ENCODE results near the gene RAD51B. TPM values are rescaled to one million over a fixed set of nuclear protein-coding genes. Genes with fewer than 3 reads are reported as not detected.

The RAD51B gene
- total RNA-seq, 1 donor from 2014 or later: 28.5 TPM

DNA sequence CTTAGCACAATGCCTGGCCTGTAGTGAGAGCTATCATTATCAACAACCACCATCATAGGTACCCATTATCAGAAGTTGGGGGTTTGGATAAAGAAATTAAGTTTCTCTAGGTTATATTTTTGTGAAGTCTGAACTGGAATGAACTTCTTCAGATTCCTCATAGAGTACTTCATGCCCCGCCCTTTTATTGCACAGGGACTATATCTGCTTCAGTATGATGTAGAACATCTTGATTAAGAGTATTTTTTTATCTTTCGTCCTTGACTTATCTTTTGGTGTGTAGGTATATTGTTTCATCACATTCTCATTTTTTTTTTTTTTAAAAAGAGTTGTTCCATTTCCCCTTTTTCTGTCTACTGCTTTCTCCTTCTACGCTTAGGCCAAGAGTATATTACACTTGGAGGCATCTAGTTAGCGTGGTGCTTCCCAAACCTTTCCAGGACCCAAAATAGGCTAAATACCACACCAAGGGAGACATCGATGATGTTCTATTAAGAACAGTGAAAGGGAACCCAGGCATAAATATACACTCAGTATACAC is 505.8 kb downstream of the RAD51B start:
- Histone ChIP-seq H3K4me1 (no peaks in the 10 kb centered on the region), H3K4me3 (no peak overlapping the region), H3K27me3 (no peaks in the 10 kb centered on the region), H3K36me3 (no peaks in the 10 kb centered on the region), H3K9me3 (no peaks in the 10 kb centered on the region), H3K27ac (no peak overlapping the region)
- TF ChIP-seq POLR2AphosphoS5 (IDR thresholded peaks at IDR 0.05; ENCODE audit: insufficient read depth in 1 of 2, low read depth in 1 of 2) (no peak), POLR2A (IDR thresholded peaks at IDR 0.05) (no peak)
- TF ChIP-seq, protein P1, sequence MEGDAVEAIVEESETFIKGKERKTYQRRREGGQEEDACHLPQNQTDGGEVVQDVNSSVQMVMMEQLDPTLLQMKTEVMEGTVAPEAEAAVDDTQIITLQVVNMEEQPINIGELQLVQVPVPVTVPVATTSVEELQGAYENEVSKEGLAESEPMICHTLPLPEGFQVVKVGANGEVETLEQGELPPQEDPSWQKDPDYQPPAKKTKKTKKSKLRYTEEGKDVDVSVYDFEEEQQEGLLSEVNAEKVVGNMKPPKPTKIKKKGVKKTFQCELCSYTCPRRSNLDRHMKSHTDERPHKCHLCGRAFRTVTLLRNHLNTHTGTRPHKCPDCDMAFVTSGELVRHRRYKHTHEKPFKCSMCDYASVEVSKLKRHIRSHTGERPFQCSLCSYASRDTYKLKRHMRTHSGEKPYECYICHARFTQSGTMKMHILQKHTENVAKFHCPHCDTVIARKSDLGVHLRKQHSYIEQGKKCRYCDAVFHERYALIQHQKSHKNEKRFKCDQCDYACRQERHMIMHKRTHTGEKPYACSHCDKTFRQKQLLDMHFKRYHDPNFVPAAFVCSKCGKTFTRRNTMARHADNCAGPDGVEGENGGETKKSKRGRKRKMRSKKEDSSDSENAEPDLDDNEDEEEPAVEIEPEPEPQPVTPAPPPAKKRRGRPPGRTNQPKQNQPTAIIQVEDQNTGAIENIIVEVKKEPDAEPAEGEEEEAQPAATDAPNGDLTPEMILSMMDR (IDR thresholded peaks at IDR 0.05): no peak
- intact Hi-C loops (cut with DNase I): no loop called here
- no peak for DNase-seq (ENCODE audit: extremely low spot score in 2 of 2)

DNA sequence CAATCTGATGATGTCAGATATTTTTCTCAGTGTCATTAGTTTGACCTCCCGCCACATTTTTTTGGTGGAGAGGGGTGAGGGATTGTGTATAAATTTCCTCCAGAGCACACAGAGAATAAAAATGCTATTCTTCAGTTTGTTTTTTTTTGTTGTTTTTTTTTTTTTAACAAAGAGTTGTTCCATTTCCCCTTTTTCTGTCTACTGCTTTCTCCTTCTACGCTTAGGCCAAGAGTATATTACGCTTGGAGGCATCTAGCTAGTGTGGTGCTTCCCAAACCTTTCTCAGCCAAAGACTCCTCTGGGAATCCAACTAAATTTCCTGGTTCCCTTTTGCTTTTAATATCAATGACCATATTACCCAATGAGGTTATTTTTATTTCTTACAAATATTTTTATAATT is 507.7 kb downstream of the RAD51B start:
- Histone ChIP-seq H3K4me1 (no peaks in the 10 kb centered on the region), H3K4me3 (no peak overlapping the region), H3K36me3 (no peaks in the 10 kb centered on the region), H3K27ac (no peak overlapping the region), H3K27me3 (no peaks in the 10 kb centered on the region), H3K9me3 (no peaks in the 10 kb centered on the region)
- intact Hi-C loops (cut with DNase I): no loop called here
- no peak for DNase-seq (ENCODE audit: extremely low spot score in 2 of 2)
- no peak for TF ChIP-seq POLR2A (IDR thresholded peaks at IDR 0.05)
- no peak for TF ChIP-seq POLR2AphosphoS5 (IDR thresholded peaks at IDR 0.05; ENCODE audit: insufficient read depth in 1 of 2, low read depth in 1 of 2)
- TF ChIP-seq, protein P1 (IDR thresholded peaks at IDR 0.05): no peak

DNA sequence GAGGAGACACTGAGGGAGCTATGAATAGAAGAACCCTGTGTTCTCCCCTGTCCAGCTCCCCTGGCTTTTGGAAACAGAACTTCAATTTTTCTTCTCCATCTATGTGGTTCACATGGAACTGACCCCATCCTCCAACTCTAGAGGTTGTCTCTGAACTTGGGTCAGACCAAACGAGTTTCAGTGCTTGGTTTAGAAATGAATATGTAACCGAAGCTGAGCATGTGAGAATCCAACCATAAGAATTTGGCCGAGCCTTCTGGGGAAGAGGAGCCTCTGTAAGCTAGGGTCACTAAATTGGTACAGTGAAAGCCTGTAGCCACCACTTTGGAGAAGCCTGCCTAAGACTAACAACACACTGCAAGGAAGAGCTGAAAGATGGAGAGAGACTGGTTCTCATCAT is 508.9 kb downstream of the RAD51B start:
- TF ChIP-seq, protein P1 (IDR thresholded peaks at IDR 0.05): no peak
- no peak for TF ChIP-seq POLR2A (IDR thresholded peaks at IDR 0.05)
- no peak for TF ChIP-seq POLR2AphosphoS5 (IDR thresholded peaks at IDR 0.05; ENCODE audit: insufficient read depth in 1 of 2, low read depth in 1 of 2)
- Histone ChIP-seq H3K36me3 (no peaks in the 10 kb centered on the region), H3K9me3 (no peaks in the 10 kb centered on the region), H3K4me3 (no peak overlapping the region), H3K27me3 (no peaks in the 10 kb centered on the region), H3K4me1 (no peaks in the 10 kb centered on the region), H3K27ac (no peak overlapping the region)
- DNase-seq (ENCODE audit: extremely low spot score in 2 of 2): no peak
- intact Hi-C loops (cut with DNase I): no loop called here

GRCh38 chr14:68331426-68331825 is 511.8 kb downstream of the RAD51B start:
- TF ChIP-seq POLR2AphosphoS5 (IDR thresholded peaks at IDR 0.05; ENCODE audit: insufficient read depth in 1 of 2, low read depth in 1 of 2): no peak
- TF ChIP-seq, protein P1 (IDR thresholded peaks at IDR 0.05): no peak
- no peak overlapping the region for H3K27ac ChIP-seq
- H3K4me1 ChIP-seq: no peaks in the 10 kb centered on the region
- H3K27me3 ChIP-seq: no peaks in the 10 kb centered on the region
- intact Hi-C loops (cut with DNase I): no loop called here
- DNase-seq (ENCODE audit: extremely low spot score in 2 of 2): no peak
- no peak overlapping the region for H3K4me3 ChIP-seq
- no peaks in the 10 kb centered on the region for H3K9me3 ChIP-seq
- no peaks in the 10 kb centered on the region for H3K36me3 ChIP-seq

DNA sequence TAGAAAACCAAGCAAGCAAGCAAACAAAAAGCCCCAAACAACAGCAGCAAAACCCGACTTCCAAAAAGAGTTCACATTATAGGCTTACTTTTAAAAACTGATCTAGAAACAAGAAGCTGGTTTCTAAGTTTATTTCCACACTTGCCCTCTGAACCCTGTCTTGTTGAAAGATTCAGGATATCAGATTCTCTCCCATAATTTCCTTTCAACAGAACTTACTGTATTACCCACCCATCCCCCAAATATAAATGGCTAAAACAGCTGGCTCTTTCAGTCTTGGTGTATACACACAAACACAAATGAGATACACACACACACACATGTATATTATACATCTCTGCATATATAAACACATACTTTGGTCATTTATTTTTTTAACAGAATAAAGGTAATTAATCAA is 512.4 kb downstream of the RAD51B start:
- Histone ChIP-seq H3K36me3 (no peaks in the 10 kb centered on the region), H3K27ac (no peak overlapping the region), H3K27me3 (no peaks in the 10 kb centered on the region), H3K9me3 (no peaks in the 10 kb centered on the region), H3K4me1 (no peaks in the 10 kb centered on the region), H3K4me3 (no peak overlapping the region)
- intact Hi-C loops (cut with DNase I): no loop called here
- no peak for DNase-seq (ENCODE audit: extremely low spot score in 2 of 2)
- TF ChIP-seq POLR2AphosphoS5 (IDR thresholded peaks at IDR 0.05; ENCODE audit: insufficient read depth in 1 of 2, low read depth in 1 of 2) (no peak), POLR2A (IDR thresholded peaks at IDR 0.05) (no peak)
- TF ChIP-seq, protein P1 (IDR thresholded peaks at IDR 0.05): no peak

All from vagina (tissue), 2 donors.